ENCODE measurements around the gene DCAF6.
"Not testable (repeated sequence)": the region's sequence is repeated elsewhere in the genome, so short reads cannot be mapped to it uniquely, and the experiment has no call there.

Gene DCAF6

DNA sequence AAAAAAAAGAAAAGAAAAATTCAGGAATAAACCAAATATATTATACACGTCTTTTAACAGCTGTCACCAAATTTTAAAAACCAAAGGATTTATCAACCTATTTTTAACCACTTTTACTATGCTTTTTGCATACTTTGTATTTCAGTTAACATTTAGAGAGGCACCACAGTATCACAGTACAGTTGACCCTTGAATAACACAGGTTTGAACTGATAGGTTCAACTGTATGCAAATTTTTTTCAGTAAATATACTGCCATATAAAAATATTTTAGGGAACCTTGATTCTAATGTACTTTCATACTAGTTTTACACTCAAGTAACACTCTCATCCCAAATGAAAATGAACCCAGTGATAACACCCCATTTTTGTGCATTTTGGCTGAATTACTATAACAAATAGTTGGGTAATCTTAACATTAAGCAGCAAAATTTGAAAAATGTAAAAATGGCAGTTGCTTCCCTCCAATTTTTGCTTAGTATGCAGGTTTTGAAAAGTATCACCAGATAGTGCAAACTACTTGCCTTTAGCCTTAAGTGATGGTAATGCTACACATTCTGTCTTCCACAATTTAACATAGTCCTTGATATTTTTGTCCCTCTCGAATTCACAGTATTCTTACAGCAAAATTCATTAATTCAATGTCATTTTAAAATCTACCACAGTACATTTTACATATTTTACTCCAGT is 11.8 kb upstream of the DCAF6 start:
- DNase-seq = no peak

DNA sequence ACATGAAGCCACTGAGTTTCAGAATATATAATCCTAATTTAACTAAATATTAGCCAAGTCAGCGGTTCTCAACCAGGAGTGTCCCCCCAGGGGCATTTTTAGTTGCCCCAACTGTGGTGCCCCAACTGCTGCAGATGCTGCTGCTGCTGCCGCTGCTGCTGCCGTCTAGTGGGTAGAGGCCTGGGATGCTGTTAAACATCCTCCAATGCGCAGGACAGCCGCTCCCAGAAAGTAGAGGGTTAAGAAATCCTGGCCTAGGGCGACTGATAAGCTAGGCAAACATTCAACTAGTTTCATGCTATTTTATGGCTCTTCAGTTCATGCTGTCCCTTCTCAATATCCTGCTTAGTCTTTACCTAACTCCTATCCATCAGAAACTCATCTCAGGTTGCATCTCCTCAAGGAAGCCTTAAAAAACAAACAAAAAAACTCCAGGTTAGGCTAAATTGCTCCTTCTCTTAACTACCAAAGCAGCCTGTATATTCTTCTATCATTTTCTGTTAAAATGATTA is 9.9 kb upstream of the DCAF6 start:
- DNase-seq = no peak

DNA sequence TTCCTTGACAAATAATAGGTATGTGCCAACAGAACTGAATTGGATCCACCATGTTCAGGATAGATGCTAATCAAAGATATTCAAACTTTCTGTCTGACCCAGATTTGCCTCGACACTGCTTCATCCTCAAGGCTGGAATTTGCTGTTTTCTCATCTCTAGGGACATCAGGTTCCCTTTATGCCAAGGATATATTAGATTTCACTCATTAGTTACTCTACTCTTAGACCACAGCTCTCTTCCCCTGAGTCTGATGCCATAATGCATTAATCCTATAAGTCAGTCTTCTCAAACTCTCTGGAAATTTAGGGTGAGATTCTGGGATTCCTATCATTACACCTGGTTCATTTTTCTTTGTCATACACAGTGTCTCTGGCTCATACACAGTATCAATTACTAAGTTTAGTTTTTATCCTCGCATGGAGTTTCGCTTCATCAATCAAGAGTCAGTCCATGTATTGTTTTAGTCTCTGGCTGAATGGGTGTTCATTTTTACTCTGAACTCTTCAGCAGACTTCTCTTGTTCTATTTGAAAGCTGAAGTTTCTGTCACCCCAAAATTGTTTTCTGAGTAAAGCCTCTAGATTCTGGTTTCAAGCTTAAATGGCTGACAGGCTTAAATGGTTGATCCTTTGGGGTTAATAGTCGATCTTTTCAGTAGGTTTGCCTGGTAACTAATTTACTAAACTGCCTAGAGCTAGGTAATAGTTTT is 9.3 kb upstream of the DCAF6 start:
- DNase-seq = no peak

DNA sequence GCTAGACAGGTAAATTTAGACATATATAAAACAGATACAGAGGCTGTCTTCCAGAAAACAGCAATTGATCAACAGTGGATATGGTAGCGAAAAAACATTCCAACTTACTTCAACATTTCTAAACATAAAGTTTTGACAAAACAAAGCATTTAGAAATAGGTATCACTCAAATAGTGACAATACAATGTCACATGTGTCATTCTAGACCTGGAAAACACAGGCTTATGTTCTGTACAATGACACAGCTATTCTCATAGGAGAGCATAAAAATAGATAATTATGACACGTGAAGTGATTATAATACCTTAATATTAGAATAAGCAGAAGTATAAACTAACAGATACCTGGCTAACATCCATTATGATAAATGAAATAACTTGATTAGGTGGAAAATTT is 8.0 kb upstream of the DCAF6 start:
- DNase-seq = no peak

DNA sequence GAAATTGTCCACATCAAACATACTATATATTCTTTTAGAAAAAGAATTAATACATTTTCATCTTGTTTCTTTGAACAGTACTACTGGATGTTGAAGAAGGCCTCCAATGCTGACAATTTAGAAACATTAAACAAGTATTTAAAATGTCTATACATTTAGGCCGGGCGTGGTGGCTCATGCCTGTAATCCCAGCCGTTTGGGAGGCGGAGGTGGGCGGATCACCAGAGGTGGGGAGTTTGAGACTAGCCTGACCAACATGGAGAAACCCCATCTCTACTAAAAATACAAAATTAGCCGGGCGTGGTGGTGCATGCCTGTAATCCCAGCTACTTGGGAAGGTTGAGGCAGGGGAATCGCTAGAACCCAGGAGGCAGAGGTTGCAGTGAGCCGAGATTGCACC is 7.6 kb upstream of the DCAF6 start:
- DNase-seq = not testable (repeated sequence)

DNA sequence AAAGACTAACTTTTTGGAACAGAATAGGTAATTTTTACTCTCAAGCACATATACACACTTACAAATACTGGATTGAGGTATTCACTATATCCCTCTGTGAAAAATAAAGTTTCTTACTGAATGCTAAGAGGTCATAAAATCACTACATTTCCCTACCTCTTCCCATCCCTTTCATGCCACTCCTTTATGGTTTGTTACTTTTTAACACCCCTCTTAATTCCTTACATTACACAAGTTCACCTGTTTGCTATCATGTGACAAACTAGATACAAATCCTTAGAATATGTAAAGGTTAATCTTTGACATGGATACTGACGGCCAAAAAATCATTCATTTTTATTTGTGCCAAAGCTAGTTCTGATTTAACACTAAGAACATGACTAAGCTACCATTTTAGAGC is 6.8 kb upstream of the DCAF6 start:
- DNase-seq = no peak

DNA sequence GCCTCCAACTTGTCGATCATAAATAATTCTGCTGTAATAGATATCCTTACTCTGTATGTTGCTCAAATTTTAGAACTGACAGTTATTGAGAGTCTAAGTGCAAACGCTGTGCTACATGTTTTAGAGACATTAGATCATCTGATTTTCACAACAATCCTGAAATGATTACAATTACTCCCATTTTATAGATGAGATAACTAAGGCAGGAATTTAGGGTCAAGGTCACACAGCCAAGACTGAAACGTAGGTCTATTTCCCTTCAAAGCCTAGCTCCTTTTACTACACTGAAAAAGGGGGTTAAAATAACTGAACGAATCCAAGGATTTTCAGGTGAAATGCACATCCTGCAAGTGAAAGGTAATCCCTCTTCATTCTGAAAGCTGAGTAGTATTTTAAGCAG is 2.7 kb upstream of the DCAF6 start:
- DNase-seq = no peak

DNA sequence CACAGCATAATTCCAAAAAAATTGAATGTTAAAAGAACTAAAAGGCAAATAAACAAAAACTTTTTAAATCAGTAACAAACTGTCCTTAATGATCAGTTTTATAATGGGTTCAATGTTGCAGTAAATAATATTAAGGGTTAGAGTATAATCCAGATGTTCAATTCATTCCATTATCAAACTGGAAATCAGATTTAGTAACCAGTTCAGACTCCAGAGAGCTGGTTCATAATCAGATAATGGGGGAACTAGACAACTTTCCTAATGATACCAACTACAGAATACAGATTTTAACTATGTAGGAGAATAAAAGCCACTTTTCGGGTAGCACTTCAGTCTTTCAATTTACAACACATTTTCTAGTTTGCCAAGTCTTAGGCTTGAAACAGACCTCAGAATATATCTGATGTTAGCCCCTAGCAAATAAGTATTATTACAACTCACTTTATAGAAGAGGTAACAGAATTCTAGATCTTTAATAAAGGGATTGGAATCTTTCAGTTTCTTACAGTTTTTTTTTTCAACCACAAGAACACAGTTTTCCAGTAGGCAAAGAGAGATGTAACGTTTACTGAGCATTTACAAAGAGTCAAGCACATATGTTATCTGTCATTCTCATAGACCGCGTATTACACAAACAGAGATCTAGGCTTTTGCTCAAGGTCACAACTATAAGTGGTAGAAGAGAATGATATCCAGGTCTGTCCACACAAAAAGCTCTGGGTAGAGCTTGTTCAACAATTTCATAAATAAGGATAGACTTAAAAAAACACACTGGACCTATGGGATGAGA is 1.9 kb upstream of the DCAF6 start:
- DNase-seq = no peak

DNA sequence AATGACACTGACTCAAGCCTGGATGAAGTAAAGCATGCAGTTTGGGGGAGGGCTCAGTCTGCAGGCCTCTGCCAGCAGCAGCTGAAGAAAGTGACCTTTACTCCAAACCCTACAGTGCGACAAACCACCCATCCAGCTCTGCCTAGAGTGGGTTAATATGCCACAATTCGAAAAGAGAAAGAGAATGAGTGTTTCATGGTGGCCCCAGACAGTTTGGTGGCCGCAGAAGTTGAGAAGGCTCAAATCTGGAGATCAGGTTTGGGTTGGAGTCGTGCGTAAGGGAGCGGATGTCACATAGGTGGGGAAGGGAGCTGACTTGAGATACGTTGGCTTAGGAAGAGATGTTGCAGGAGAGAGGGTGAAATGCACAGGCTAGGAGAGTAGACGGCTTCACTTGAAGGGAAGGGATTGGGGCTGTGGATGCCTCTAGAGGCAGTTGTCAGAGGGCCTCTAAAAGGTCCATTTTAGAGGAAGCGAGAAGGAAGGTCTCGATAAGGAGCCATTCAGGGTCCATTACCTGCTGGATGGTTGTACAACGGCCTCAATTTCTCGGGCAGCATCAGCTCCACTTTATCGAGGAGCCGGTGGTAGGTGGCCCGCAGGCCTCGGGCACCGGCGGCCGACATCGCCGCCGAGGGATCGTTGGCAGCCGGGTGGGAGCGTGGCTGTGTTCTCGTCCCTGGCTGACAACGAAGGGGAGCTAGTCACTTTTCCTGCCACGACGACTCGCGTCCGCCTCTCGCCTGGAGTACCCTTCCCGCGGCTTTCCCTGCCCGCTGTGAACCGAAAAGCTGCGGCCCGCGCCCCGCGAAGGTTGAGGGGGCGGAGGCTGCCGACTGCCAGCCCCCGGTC is 1.0 kb upstream of the DCAF6 start:
- peak; percentile 11 to 25 for DNase-seq

DNA sequence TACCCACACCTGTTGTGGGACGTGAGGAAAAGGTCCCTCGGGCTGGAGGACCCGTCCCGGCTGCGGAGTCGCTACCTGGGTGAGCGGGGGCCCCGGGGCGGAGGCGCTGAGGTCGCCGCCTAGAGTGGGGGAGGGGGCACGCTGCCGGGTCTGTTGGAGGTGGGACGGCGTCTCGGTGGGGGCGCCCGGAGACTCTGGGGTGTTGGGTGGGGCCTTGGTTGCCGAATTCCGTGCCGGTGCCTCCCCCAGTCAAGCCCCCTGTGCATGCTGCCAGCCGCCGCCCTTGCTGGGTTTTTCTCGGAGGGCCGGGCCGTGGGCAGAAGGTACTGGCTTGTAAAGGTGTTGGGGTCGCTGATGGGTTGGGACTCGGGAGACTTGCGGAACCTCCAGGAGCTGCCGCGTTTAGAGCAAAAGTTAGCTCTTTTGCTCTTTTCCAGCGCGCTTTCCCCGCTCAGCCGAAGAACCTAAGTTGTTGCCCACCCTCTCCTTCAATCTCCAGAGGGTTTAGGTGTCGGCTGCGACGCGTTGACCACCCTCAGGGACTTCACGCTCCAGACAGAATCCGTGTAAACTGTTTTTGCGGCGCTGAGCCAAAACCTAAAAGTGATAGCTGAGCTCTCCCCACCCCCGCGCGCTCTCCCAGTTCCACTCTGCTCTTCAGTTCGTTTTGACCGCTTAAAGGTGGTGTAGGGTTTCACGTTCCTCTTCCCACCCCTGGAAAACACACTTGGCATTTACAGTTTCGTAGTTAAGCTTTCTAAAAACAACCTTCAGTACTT is 636 bp downstream of the DCAF6 start, which contains the start of gene MPC2:
TSS of gene MPC2 (minus strand) at position 143 of the 779 bp plus-strand sequence. CDS start 1,231 bp downstream, outside the sequence.
- DNase-seq = peak; percentile 47 to 50

DNA sequence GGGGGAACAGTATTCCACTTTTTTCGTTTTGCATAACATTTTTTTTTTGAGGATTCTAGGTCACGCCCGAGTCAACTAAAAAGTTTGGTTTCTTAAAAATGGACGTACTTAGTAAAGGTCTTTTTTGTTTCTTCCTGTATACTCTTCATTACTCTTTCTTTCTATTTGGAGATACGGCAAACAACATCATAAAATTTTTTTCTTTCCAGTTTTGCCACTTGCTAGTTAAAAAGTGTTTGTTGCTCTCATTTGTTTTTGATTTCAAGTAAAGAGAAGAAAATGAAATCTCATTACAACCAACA is 1.2 kb downstream of the DCAF6 start:
- DNase-seq = no peak

DNA sequence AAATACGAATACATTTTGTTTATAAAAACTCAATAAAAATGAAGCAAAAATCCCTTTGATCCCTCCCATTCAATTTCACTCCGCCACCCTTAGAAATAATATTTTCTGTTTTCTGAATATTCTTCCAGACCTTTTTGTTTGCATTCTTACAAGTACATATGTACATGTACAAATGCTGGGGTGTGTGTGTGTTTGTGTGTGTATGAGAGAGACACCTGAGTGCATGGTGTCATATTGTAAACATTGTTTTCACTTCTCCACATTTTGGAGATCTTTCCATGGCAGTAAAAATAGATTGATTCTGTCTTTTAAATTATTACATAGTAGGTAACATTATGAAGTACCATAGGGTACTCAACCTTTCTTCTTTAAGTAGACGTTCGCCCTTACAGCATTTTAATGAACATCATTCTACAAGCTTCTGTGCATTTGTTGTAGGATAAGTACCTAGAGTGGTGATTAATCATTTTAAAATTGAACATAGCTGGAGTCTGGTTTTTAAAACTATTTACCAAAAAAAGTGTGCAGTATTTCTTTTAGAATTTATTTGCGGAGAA is 1.7 kb downstream of the DCAF6 start:
- DNase-seq = no peak

DNA sequence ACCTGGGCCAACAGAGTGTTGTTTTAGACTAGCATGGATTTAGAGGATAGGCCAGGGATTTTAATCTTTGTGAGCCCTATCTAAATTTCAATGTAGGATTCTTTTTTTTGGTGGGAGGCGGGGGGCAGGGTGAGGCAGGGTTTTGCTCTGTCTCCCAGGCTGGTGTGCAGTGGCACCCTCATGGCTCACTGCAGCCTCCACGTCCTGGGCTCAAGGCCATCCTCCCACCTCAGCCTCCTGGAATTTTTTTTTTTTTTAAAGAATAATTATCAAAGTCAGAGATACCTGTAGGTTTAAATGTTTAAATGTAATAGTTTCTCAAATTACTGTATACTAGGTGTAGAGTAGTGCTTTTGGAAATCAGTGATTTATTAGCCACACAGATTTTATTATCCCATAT is 3.8 kb downstream of the DCAF6 start:
- DNase-seq = no peak

DNA sequence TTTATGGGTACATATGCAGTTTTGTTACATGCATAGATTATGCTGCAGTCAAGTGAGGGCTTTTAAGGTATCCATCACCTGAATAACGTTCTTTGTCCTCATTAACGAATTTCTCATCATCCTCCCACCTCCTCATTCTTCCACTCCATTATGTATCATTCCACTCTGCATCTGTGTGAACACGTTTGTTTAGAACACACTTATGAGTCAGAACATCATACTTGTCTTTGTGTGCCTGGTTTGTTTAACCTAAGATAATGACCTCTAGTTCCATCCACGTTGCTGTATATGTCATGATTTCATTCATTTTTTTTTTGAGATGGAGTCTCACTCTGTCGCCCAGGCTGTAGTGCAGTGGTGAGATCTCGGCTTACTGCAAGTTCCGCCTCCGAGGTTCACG is 7.1 kb downstream of the DCAF6 start:
- no peak for DNase-seq

DNA sequence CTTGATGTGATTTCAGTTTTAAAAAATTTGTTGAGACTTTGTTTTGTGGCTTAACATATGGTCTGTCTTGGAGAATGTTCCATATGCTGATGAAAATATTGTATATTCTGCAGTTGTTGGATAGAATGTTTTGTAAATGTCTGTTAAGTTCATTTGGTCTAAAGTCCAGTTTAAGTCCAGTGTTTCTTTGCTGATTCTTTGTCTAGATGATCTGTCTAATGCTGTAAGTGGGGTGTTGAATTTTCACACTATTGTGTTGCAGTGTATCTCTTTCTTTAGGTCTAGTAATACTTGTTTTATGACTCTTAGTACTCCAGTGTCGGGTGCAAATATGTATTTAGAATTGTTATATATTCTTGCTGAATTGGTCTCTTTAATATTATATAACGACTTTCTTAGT is 11.2 kb downstream of the DCAF6 start:
- no peak for DNase-seq

DNA sequence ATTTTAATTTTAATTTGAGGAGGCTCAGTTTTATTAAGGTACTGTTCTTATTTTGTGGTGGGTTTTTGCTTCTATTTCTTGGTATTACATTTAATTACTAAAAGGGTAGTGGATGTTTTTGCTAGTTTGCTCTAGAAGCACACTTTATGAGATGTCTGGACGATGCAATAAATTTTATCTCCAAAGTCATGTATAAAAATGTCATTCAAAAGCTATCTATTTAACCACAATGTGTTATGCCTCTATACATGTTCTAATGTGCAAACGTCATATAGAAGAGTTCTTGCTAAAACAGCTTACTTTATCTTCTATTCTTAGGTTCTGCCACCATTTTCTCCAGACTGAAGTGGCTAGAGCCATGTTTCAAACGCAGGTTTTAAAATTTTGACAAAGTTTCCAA is 13.3 kb downstream of the DCAF6 start:
- DNase-seq = no peak

DNA sequence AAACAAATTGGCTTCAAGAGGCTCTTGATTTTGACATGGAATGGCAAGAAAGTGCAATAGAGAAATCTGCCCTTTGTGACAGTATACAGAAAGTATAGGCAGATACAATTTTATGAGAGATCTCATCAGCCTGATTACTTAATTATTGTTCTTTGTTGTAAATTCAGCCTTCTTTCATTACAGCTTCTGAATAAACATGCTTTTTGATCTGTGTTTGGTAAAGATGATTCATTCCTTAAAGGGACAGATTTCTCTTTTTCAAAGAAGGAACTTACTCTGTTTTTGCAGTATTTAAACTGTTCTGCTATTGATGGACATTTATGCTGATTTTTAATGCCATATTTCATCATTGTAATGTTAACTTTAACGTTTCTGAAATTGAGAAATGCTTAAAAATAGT is 14.1 kb downstream of the DCAF6 start:
- DNase-seq = no peak

DNA sequence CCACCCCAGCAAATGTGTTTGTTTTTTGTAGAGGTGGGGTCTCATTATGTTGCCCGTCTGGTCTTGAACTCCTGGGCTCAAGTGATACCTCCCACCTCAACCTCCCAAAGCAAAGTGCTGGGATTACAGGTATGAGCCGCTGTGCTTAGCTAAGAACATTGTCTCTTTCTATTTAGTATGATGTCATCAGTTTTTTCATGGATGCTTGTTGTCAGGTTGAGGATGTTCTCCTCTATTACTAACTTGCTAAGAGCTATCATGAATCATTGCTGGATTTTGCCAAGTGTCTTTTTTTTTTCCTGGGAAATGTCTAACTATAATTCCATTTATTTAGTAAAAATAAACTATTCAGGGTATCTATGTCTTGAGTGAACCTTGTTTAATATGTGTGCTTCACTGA is 19.4 kb downstream of the DCAF6 start:
- DNase-seq = no peak

DNA sequence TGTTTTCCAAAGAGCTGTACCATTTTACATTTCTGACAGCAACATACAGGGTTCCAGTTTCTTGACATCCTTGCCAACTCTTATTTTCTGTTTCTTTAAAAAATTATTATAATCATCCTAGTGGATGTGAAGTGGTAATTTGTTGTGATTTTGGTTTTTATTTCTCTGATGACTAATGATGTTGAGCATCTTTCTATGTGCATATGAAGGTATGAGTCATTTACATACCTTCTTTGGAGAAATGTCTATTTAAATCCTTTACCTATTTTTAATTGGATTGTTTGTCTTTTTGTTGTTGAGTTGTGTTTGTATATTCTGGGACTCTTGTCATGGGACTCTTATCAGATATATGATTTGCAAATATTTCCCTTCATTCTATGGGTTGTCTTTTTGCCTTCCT is 21.2 kb downstream of the DCAF6 start:
- DNase-seq = no peak

DNA sequence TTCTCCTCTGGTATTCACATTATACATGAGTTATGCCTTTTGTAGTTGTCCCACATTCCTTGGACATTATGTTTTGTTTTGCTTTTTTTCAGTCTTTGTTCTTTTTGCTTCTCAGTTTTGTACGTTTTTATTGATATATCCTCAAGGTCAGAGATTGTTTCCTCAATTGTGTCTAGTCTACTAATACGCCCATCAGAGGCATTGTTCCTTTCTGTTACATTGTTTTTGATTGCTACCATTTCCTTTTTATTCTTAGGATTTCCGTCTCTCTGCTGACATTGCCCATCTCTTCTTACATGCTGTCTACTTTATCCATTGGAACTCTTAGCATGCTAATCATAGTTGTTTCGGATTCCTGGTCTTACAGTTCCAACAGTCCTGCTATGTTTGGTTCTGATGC is 28.2 kb downstream of the DCAF6 start:
- no peak for DNase-seq

DNA sequence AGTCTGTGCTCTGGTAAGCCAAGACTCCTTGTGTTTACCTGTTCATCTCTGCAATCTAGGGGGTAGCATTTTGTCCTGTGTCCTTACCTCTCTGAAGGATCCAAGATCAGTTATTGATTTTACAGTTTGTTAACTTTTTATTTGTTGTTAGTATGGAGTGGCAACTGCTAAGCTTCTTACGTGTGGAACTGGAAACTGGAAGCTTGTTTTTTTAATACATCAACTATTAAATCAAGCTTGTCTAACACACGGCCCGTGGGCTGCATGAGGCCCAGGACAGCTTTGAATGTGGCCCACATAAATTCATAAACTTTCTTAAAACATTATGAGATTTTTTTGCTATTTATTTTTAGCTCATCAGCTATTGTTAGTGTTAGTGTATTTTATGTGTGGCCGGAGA is 29.6 kb downstream of the DCAF6 start:
- DNase-seq = no peak

DNA sequence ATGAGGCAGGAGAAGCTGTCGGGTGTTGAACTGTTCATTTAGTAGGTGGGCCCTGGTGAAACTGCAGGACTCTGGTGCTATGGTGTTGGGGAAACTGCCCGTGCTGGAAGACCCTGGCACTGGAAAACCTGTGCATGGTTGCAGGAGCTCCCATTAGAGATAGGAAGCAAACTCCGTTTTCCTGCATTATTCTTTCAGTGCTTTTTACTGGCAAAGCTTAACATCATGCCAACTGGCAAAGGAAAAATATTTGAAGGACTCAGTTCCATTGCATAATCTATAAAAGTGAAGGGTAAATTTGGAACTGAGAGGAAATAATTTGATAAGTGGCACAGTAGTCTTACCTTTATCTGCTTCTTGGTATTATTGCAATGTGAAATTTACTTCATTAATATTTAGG is 32.1 kb downstream of the DCAF6 start:
- no peak for DNase-seq
